Endothelial cell (in vitro differentiated cells): ENCODE measurements around the gene MROH7. TPM values are rescaled to one million over a fixed set of nuclear protein-coding genes. Genes with fewer than 3 reads are reported as not detected.

Experiments
- DNase-seq: peaks from one replicate; pipeline ENCODE4 v3.0.0; 2021; ENCODE audit warnings: low spot score
- H3K27ac Mint-ChIP-seq: one replicate; pipeline ENCODE4 v1.8.0; 2021; ENCODE audit warnings: mixed read lengths, inconsistent platforms; ENCODE audit not compliant: unreplicated experiment
- H3K27me3 Mint-ChIP-seq: one replicate; pipeline ENCODE4 v1.8.0; 2021; ENCODE audit warnings: mild to moderate bottlenecking, moderate library complexity, mixed read lengths, inconsistent platforms; ENCODE audit not compliant: unreplicated experiment
- H3K36me3 Mint-ChIP-seq: one replicate; pipeline ENCODE4 v1.8.0; 2021; ENCODE audit warnings: mild to moderate bottlenecking, low read depth, mixed read lengths, inconsistent platforms; ENCODE audit not compliant: unreplicated experiment
- H3K4me1 Mint-ChIP-seq: one replicate; pipeline ENCODE4 v1.8.0; 2021; ENCODE audit warnings: mild to moderate bottlenecking, mixed read lengths, inconsistent platforms; ENCODE audit not compliant: unreplicated experiment
- H3K4me3 Mint-ChIP-seq: one replicate; pipeline ENCODE4 v1.8.0; 2021; ENCODE audit warnings: mild to moderate bottlenecking, mixed read lengths, inconsistent platforms; ENCODE audit not compliant: unreplicated experiment
- H3K9me3 Mint-ChIP-seq: one replicate; pipeline ENCODE4 v1.8.0; 2021; ENCODE audit warnings: mixed read lengths, inconsistent platforms; ENCODE audit not compliant: unreplicated experiment
- total RNA-seq: library from RNA; stranded (reverse); fragmentation: NEBNext Ultra II Directional; extraction: Animal tissue kit (Norgen Biotek cat#: 25700); gene quantifications from one replicate; pipeline ENCODE4 v1.2.1, GENCODE V29; 2021; ENCODE audit not compliant: unreplicated experiment
- TF ChIP-seq, protein P1 (sequence below): fragments of 200-600 bp; sonication (generic); IDR thresholded peaks from one replicate; pipeline ENCODE4 v1.5.0; 2021; ENCODE audit warnings: antibody characterized with exemption; ENCODE audit not compliant: unreplicated experiment

The MROH7 gene
- total RNA-seq, 1 donor from 2014 or later: 3.3 TPM

DNA sequence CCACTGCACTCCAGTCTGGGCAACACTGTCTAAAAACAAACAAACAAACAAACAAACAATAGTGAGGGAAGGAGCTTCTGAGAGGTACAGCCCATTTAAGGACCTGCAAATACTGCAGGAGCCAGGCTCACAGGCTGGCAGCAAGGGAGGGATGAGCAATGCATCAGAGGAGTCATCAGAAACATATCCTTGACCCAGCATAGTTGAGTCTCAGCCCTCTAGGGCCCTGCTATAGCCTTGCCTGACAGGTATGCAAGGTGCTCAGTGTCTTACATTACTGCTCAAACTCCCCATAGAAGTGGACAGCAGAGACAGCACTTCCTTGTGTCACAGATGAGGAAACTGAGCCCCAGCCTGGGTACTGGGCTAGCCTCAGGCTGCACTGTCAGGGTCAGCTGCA is 66.8 kb downstream of the MROH7 start:
- Mint-ChIP-seq H3K27me3 (peaks cover 4% of the 10 kb centered on the region), H3K27ac (no peak overlapping the region), H3K9me3 (no peaks in the 10 kb centered on the region), H3K4me3 (no peak overlapping the region), H3K36me3 (no peaks in the 10 kb centered on the region), H3K4me1 (no peaks in the 10 kb centered on the region)
- TF ChIP-seq, protein P1, sequence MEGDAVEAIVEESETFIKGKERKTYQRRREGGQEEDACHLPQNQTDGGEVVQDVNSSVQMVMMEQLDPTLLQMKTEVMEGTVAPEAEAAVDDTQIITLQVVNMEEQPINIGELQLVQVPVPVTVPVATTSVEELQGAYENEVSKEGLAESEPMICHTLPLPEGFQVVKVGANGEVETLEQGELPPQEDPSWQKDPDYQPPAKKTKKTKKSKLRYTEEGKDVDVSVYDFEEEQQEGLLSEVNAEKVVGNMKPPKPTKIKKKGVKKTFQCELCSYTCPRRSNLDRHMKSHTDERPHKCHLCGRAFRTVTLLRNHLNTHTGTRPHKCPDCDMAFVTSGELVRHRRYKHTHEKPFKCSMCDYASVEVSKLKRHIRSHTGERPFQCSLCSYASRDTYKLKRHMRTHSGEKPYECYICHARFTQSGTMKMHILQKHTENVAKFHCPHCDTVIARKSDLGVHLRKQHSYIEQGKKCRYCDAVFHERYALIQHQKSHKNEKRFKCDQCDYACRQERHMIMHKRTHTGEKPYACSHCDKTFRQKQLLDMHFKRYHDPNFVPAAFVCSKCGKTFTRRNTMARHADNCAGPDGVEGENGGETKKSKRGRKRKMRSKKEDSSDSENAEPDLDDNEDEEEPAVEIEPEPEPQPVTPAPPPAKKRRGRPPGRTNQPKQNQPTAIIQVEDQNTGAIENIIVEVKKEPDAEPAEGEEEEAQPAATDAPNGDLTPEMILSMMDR: no peak
- DNase-seq: no peak

DNA sequence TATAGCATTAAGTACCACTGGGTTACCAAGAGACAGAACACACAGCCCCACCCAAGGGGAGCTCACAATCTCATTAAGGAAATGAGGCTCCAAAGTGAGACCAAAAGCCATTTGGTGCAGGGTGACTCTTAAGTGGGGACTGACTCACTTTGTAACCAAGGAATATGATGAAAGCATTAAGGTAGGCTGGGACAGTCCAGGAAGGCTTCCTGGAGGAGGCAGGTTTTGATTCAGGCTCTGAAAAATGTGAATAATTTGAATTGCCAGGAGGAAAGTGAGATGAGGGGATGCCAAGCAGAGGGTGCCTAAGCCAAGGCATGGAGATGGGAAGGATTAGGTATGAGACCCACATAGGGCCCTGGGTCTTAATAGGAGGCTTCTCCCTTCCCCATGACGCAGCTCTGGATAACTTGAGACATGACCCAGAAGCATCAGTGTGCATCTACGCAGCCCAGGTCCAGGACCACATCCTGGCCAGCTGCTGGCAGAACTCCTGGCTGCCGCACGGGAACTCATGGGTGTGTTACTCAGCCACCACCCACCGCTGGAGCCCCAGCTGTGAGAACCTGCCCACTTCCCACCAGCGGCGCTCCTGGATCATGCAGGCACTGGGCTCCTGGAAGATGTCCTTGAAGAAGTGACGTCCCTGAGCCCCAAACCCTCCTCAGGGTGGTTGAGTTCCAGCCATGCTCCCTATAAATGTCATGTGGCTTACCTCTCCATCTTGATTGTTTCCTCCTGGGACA is 68.1 kb downstream of the MROH7 start:
- Mint-ChIP-seq H3K36me3 (no peaks in the 10 kb centered on the region), H3K27ac (no peak overlapping the region), H3K9me3 (no peaks in the 10 kb centered on the region), H3K4me1 (no peaks in the 10 kb centered on the region), H3K4me3 (no peak overlapping the region), H3K27me3 (peaks cover 4% of the 10 kb centered on the region)
- DNase-seq: no peak
- TF ChIP-seq, protein P1: no peak

DNA sequence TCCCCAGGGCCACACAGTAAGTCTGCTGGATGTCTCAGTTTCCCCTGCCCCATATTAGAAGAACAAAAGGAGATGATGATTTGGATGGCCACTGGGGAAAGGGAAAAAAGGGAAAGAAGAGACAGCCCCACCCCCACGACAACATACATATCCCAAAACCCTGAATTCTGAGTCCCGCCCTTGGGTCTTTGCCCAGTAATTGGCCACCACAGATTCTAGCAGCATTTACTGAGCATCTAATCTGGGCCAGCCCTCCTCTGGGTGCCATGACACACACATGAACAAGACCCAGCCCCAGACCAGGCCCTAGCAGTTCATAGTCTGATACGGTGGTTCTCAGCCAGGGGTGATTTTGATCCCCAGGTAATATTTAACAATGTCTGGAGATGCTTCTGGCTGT is 68.8 kb downstream of the MROH7 start:
- H3K36me3 Mint-ChIP-seq: no peaks in the 10 kb centered on the region
- DNase-seq: no peak
- peaks cover 4% of the 10 kb centered on the region for H3K4me1 Mint-ChIP-seq
- no peak overlapping the region for H3K4me3 Mint-ChIP-seq
- TF ChIP-seq, protein P1: no peak
- H3K27me3 Mint-ChIP-seq: peaks cover 7% of the 10 kb centered on the region
- no peaks in the 10 kb centered on the region for H3K9me3 Mint-ChIP-seq
- no peak overlapping the region for H3K27ac Mint-ChIP-seq

DNA sequence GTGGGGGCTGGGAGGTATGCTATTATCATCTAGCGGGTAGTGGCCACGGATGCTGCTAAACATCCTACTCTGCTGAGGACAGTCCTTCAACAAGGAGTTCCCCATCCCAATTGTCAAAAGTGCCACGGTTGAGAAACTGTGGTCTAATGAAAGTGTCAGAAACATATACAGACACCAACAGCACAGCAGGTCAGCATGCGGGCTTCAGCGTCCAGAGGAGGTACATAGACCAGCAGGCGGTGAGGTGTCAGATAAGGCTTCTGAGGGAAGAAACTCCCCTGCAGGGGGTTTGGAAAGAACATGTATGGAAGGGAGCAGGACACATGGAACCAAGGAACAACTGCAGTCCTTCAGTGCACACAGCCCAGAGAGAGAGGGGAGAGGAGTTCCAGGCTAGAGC is 69.3 kb downstream of the MROH7 start:
- Mint-ChIP-seq H3K27me3 (peaks cover 7% of the 10 kb centered on the region), H3K9me3 (no peaks in the 10 kb centered on the region), H3K36me3 (no peaks in the 10 kb centered on the region), H3K4me3 (no peak overlapping the region), H3K4me1 (peaks cover 4% of the 10 kb centered on the region), H3K27ac (no peak overlapping the region)
- DNase-seq: no peak
- TF ChIP-seq, protein P1: no peak

DNA sequence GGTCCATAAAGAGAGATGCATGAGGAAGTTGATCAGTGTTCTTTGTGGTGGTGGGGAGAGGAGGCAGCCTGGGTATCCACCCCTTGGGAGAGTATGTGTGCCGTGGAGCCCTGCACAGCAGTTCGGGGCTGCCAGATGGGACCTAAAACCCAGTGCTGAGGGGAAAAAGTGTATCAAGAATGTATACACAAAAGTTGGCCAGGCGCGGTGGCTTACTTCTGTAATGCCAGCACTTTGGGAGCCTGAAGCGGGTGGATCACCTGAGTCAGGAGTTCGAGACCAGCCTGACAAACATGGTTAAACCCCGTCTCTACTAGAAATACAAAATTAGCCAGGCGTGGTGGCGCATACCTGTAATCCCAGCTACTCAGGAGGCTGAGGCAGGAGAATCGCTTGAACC is 70.0 kb downstream of the MROH7 start:
- Mint-ChIP-seq H3K27me3 (peaks cover 7% of the 10 kb centered on the region), H3K4me3 (no peak overlapping the region), H3K36me3 (no peaks in the 10 kb centered on the region), H3K4me1 (peaks cover 8% of the 10 kb centered on the region), H3K9me3 (no peaks in the 10 kb centered on the region), H3K27ac (no peak overlapping the region)
- TF ChIP-seq, protein P1: no peak
- DNase-seq: no peak
